Sigmoid colon (tissue), 4 donors: ENCODE measurements around the gene AK3.
"Not testable (repeated sequence)": the region's sequence is repeated elsewhere in the genome, so short reads cannot be mapped to it uniquely, and the experiment has no call there.

ENCODE experiments used
- CTCF ChIP-seq, 4 experiments: fragments of 450-650 bp in 3 of 4; fragments of 200-600 bp in 1 of 4; IDR thresholded peaks; one replicate each; pipeline ENCODE4 v1.5.1; 2016 to 2019; ENCODE audit warnings: antibody characterized with exemption in 4 of 4, mild to moderate bottlenecking in 3 of 4, moderate library complexity in 2 of 4
- EP300 ChIP-seq, 4 donors: sonication (generic); formaldehyde crosslinking; IDR thresholded peaks; one replicate each; pipeline ENCODE4 v1.6.1; 2017; ENCODE audit warnings: antibody characterized with exemption in 4 of 4
- POLR2A ChIP-seq, 2 donors: fragments of 450-650 bp; IDR thresholded peaks; one replicate each; pipeline ENCODE4 v1.6.1; 2016; ENCODE audit warnings: antibody characterized with exemption in 2 of 2, mild to moderate bottlenecking in 2 of 2, moderate library complexity in 2 of 2
- POLR2AphosphoS5 ChIP-seq, 4 donors: sonication (generic); formaldehyde crosslinking; IDR thresholded peaks; one replicate each; pipeline ENCODE4 v1.6.1; 2017; ENCODE audit warnings: antibody characterized with exemption in 4 of 4

- not testable (repeated sequence) for TF ChIP-seq POLR2AphosphoS5, POLR2A, CTCF, EP300 (IDR thresholded peaks at IDR 0.05)
Measured at GRCh38 chr9:4754530-4754929, 13.5 kb upstream of the AK3 start.
